ENCODE data around the gene CYGB.
"Not testable (repeated sequence)": the region's sequence is repeated elsewhere in the genome, so short reads cannot be mapped to it uniquely, and the experiment has no call there.

The CYGB gene

DNA sequence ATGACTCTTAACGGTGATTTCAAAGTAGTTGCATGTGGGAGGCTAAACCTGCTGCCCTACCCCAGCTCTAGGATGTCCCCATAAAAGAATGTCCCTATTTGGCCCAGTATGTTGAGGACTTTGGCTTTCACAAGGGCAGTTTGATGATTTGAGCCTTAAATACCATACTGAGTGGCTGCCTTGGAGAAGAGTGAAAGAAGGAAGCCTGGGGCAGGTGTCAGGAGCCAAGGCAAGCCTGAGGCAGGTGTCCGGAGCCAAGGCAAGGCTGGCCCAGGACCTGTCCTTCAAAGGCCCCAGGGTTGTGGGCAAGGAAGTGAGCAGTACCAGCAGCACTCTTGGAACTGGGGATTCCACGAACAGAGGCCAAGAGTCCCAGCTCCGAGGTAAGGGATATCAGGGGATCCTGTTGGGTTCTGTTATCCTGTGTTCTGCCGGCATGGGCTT is 29.5 kb upstream of the CYGB start:
- DNase-seq: no peak

DNA sequence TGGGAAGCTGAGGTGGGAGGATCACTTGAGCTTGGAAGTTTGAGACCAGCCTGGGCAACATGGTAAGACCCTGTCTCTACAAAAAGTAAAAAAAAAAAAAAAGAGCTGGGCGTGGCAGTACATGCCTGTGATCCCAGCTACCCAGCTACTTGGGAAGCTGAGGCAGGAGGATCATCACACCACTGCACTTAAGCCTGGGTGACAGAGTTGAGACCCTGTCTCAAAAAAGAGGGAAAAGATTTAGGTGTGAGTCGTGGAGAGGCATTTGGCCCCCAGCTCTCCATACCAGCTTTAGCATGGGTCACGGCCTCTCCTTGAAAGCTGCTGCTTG is 29.1 kb upstream of the CYGB start:
- DNase-seq: no peak

DNA sequence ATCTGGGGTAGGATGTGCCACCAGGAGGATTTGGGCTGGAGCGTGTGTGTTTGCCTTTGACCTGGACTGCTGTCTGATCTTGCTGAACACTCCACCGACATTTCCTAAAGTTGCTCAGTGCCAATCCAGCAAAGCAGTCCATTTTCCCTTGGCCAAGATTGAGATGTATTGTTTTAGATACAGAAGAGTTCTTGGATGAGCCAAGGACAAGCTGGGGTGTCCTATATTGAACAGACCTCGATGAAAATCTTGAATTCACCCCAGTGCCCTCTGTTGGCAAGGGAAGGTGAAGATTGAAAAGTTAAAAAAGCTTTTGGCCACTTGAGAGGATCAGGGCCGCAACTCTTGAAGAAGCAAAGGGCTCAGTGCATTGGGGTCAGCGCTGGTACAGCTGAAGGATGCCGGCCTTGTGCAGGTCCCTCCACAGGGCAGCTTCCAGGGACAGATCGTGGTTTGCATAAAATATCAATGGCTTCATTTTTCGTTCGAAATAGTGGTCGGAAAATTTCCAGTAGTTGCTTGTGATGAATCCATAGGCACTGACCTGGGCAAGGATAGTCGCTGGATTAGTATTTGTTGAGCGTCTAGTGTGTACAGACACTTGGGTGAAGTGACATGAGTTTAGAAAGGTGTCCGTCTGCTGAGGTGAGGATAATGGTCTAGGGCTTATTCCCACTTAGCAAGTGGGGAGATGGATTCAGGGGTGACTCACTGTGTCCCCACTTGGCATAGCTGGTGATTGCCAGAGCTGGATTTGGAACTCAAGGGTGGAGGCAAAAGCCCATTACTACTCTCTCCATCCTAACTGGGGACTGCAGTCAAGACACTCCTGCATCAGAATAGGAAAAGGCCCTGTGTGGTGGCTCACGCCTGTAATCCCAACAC is 28.5 kb upstream of the CYGB start:
- no peak for DNase-seq

DNA sequence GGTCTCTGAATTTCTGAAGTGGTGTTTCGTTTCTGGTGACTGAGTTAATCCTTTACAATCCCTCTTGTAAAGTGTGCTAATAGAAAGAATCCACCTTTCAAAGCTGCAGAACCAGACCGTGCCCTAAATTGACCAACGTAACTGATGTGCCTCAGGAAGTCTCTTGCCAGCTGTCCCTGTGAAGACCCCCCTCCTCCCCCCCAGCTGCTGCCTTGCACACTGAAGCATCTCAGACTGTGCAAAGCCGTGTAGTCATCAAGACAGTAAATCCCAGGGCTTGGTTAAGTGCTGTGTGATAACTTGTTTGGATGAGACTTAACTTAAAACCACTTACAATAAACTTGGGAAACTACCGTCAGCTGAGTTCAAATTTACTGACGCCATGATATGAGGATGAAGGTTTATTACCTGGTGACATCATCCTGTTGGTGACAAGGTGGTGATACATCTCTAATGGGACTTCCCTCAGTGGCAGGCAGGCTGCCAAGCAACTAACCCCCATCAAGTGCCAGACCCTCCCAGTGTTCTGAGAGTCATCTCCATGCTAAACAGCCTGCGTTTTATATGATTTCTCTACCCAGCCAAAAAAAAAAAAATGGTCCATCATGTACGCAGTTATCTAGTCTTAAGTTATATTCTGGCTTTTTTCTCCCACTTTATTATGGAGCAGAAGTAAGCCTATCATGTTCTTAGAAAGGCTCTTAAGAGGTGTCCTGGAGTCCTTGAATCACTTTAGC is 27.6 kb upstream of the CYGB start:
- not testable (repeated sequence) for DNase-seq

DNA sequence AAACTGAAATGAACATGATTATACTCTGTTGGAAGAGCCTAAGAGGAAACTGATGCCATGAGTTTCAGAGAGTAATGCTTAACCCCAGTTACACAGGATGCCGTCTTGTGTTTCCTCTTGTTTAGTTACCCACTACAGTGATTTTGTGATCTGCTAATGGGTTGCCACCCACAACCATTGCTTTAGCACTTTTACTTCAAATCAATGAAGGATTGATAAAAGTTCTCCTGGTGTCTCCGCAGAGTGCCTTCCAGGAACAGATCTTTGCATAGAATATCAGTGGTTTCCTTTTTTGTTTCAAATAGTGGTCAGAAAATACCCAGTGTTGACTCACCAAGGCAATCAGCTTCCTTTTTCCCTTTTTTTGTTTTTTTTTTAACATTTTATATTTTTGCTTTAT is 25.9 kb upstream of the CYGB start:
- DNase-seq: not testable (repeated sequence)

DNA sequence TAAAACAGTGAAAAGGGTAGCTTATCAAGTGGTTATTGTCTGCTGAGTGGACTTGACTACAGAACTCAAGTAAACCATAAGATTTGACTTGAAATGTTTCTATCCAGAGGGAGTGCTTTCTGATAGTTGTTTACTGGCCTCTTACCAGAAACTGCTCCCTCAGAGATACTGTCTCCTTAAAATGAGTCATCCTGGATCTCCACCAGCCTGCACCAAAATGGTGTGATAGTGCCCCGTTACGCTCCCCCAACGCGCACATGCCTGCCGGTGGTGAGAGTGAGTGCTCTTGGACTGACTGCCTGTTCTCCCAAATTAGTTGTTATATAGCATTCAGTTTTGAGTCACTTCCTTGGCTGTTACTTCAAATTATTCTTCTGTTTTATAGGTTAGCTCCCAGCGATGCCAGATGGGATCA is 25.2 kb upstream of the CYGB start:
- no peak for DNase-seq

DNA sequence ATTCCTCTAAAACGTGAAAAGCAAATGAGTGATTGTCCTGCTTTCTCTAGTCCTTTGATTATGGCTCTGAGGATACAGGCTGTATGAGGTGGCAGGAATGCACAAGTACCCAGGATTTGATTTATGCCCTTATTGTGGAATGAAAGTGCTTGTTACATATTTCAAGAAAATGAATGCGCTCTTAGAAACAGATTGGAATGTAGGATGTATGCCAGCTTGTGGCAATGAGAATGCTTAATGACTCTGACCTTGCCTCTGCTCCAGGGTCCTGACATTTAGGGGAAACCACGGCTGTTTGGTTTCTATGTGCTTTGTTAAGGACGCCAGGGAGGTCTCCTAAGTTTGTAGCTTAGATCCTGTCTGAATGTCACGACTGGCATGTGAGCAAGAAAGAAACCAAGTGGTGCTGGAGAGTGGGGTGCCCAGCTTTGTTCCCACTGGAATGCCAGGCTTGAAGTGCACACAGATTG is 24.3 kb upstream of the CYGB start:
- no peak for DNase-seq

DNA sequence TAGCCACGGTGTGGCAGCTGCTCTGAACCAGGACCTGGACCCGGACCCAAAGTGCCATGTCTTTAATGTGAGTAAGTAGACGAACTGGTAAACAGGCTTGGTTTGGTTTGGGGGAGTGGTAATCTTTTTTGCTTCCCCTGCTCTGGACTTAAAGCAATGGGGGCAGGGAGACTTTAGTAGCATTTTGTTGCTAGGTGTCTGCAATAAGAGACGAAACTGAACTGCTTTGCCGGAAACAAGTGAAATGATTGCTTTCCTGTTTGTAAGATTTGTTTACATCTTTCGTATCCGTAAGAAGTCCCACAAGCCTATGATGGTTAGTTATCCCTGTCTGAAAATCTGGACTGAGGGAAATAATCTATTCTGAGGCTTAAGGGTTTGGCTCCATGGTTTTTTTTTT is 23.8 kb upstream of the CYGB start:
- DNase-seq: no peak

DNA sequence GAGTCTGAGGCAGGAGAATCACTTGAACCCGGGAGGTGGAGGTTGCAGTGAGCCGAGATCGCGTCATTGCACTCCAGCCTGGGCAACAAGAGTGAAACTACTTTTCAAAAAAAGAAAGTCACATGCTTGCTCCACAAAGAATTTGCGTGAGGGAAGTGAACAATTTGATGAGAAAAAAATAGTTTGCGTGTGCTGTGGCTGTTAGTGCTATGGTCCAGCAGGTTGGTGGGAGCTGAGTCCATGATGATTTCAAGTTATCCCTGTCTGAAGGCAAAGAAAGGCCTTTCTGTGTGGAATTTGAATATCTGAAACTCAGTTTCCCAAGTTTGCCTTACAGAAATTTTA is 23.3 kb upstream of the CYGB start:
- no peak for DNase-seq

DNA sequence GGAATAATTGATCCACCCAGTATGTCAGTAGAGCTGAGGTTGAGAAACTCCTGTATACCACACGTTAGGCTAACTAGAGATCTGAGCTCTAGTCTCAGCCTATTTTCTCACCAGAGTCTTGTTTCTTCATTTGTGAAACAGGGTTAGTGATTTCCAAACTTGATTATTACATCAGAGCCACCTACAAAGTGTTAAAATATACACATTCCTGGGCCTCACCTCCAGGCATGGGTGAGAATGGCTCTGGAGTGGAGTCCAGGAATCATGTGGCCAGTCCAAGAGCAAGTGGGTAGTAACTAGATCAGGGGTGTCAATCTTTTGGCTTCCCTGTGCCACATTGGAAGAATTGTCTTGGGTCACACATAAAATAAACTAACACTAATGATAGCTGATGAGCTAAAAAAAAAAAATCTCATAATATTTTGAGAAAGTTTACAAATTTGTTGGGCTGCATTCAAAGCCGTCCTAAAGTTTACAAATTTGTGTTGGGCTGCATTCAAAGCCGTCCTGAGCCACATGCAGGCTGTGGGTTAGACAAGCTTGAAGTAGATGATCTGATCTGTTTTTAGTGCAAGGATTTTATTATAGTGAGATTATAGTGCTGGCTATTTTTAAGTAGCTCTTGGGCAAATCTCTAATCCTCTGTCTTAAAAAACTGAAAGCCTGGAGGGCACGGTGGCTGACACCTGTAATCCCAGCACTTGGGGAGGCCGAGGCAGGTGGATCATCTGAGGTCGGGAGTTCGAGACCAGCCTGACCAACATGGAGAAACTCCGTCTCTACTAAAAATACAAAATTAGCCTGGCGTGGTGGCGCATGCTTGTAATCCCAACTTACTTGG is 22.7 kb upstream of the CYGB start:
- DNase-seq: no peak

DNA sequence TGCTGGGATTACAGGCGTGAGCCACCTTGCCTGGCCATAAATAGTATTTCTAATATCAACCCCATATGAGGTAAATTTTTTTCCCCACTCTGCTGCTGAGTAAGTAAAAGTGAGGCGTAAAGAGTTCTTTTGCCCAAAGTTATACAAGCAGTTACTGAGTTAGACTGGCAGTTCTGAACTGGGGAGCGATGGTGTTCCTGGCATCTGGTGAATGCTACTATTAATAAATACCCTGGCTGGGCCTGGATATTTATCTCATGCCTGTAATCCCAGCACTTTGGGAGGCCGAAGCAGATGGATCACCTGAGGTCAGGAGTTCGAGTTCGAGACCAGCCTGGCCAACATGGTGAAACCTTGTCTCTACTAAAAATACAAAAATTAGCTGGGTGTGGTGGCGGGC is 22.0 kb upstream of the CYGB start:
- DNase-seq: not testable (repeated sequence)

DNA sequence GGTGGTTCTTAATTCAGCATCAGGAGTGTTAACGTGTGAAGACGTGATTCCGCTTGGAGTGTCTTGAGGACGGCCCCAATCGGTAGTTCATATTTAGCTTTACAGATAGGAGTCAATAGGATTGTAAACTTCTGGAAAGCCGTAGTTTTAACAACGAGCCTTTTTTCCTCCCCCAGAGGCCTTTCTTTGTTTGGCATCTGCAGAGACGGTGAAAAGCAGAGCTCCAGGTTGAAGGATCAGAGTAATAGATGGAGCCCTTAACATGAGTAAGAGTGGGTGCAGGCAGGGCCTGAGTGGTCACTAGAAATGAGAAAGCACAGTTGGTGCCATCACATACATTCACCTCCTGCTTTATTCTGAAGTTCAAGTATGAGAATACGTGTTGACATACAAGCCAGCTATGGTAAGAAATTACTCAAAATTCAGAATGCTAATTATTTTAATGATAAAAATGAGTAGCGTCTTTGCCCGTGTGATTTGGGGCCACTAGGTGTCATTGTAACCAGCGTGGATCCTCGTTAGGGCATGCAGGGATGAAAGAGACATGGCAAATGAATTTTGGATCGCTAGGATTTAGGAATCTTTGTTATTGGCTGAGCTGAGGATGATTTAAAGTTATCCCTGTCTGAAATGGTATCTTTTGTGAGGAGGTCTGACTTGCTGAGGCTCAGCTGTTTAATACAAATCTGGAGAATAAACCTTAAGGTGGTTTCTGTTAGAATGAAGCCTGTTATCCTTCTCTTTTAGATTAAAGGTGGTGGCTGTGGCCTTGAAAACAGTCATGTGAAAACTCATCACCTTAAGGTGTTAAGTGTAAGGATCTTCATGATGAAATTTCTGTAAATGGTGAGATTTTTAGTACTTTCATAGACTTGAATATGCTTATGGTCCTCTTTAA is 20.9 kb upstream of the CYGB start:
- DNase-seq: no peak

DNA sequence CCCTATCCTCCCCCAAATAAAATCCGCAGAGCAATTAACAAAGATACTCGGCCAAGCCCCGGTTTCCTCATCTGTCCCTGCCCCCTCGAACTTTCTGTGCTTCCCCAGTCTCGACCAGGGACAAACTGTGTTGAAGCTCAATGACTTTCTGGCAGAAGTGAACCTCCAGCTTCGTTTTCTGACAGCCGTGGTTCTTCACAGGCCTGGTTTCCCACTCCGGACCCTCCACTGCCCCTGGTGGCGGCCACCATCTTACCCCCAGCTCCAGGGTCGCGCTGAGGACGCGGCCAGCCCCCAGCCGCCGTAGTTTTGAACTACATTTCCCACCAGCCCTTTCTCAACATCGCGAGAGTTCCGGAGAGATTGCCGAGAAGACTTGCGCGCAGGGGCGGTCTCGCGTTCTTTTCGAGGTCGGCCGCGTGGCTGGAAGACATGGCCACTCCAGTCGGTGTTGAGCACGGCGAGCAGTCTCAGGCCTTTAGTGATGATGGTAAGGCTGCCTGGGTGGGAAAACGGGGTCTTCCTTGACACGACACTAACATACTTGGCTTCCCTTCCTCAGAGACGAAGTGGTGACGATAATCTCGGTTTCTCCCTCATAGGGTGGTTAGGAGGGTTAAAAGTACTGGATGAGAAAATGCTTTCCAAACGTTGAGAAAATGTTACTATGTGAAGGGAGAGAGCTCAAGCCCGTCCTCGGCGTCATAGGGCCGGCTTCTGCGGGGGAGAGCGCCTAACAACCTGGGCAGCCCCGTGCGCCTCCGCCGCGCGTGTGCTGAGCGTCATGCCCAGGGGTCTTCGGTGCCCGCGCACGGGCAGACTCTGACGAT is 20.1 kb upstream of the CYGB start:
- peak; percentile 91 to 92 for DNase-seq

DNA sequence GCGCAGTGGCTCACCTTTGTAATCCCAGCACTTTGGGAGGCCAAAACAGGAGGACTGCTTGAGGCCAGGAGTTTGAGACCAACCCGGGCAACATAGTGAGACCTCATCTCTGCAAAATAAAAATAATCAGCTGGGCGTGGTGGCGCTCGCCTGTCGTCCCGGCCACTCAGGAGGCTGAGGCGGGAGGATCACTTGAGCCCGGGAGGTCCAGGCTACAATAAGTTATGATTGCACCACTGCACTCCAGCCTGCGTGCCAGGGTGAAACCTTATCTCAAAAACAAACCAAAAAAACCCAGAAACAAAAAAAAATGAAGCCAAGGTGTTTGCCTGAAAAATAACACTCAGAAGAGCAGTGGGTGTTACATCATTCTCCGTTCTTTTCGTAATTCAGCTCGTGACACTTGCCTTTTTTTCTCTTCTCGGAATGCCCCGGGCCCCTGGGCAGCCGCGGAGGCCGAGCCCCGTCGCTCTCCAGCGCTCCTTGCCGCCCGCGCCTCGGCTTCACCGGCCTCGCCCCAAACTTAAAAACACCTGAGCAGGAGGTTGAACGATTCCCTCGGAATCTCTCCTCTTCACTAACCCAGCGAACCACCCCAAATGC is 19.4 kb upstream of the CYGB start:
- DNase-seq: no peak

DNA sequence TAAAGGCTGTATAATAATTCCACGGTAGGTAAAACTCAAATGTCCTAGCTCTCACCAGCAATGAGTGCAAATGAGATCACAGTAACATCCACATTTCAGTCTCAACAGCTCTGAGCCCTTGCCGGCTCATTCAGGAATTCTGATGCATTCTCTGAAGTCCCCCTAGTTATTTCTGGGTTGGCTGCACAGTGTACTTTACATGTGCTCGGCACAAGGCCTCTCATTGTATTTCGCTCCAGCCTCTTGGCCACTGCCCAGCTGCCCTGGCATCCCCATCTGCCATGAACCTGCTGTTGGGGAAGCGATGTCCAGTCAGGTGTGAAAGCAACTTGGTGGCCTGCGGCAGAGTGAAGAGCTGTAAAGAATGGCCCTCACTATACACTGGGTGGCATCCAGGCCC is 16.6 kb upstream of the CYGB start:
- no peak for DNase-seq

DNA sequence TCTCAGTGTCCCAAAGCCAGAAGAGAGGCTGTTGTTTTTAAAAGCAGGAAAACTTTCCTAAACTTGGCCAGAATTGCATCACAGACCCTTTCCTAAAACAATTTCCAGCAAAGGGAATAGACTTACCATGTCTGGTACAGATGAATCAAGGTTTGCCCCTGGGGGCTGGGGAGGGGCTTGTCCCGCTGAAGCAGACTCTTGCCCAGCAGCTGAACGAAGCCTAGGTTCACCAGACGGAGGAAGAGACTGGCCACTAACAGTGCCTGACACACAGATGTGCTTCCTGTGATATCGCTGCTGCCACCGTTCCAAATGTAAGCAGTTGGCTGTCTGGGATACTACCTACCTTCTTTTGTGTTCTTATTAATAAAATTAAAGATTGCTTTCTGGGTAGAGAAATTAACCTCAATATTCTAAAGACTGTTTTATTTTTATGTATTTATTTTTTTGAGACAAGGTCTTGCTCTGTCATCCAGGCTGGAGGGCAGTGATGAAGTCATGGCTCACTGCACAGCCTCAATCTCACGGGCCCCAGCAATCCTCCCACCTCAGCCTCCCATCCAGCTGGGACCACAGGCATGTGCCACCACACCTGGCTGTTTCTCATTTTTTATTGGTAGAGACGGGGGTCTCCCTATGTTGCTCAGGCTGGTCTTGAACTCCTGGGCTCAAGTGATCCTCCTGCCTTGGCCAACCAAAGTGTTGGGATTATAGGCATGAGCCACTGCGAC is 15.8 kb upstream of the CYGB start:
- no peak for DNase-seq

DNA sequence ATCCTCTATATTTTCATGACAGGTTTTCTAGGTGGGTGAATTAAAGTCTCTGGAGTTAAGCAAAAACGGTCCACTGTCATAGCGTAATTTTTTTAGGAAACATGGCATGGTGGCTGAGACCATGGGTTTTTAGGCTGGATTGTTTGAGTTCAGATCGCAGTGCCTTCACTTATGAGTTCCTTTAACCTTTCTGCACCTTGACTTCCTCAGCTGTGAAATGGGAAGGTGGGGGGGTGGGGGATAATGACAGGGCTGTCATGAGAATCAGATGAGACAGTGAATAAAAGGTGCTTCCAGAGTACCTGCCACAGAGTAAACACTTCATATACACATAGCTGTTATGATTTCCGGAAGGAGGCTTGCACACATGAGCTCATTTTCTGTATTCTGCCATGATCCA is 14.2 kb upstream of the CYGB start:
- no peak for DNase-seq

DNA sequence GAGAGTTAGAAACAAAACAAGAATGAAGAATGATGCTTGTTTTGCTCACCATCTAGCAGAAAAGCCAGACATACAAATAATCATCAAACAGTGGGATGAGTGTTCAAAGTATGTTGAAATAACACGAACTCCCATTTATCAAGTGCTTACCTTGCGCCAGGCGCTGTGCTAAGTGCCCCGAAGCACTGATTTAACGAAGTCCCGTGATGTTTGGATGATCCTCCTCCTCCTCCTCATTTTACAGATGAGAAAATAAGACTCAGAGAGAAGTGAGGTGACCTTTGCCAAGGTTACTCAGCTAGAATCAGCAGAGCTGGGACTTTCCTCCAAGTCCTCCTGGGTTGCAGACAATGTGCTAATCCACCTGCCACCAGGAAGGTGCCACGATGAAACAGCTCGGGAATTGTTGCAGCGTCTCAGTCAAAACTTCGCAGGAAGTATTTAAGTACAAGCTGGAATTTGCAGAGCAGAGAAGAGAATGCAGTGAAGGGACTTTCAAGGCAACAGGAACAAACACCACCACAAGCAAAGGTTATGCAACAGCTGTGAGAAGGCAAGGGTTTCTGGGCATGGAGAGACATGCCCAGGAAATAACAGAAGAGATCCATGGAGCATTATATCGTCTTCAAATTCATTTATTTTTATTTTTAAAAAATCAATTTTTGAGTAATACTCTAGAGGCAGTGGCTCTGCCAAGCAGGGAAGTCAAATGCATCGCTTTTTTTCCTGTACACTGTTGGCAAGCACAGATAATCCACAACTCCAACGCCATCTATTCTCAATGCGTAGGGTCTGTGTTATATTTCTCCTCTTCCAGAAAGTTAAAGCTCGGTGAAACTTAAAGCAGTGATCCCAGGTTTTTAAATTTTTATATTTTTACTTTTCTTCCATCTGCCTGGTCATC is 13.5 kb upstream of the CYGB start:
- no peak for DNase-seq

DNA sequence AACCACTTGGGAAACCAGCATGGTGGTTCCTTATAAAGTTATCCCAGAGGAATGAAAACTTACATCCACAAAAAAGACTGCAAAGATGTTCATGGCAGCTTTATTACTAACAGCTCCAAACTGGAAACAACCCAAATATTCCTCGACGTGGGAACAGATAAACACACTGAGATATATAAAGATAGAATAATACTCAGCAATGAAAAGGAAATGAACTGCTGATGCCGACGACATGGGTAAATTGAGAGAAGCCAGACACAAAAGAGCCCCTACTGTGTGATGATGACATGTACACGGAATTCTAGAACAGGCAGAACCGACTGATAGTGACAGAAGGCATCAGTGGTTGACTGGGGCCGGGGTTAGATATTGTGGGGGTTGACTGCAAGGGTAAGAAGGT is 12.0 kb upstream of the CYGB start:
- no peak for DNase-seq

All from stimulated activated CD4-positive, alpha-beta T cell treated with anti-CD3 and anti-CD28 coated beads, Interleukin-2, amount 100 ng/mL, for 48 hours (primary cell).